HEK293T (cell line): ENCODE data around the gene NAGLU.

Experiments
- CTCF ChIA-PET: fragments of 350-600 bp; formaldehyde crosslinking; extraction: SDS; loops from one replicate; lab custom pipeline; 2021; ENCODE audit warnings: antibody characterized with exemption, inconsistent platforms; lab: Yijun Ruan, JAX
- POLR2A ChIA-PET: fragments of 350-600 bp; formaldehyde crosslinking; extraction: SDS; loops from one replicate; lab custom pipeline; 2020; ENCODE audit warnings: antibody characterized with exemption, inconsistent platforms; lab: Yijun Ruan, JAX
- DNase-seq: peaks from one replicate; pipeline ENCODE4 v3.0.0; 2012; ENCODE audit warnings: mixed read lengths; ENCODE audit errors: extremely low spot score
- ARNT ChIP-seq: fragments of 450-650 bp; IDR thresholded peaks from 2 replicates; pipeline ENCODE4 v1.6.1; 2017; ENCODE audit warnings: mild to moderate bottlenecking
- BHLHE40 ChIP-seq: fragments of 450-650 bp; IDR thresholded peaks from 2 replicates; pipeline ENCODE4 v1.6.1; 2016; ENCODE audit warnings: mild to moderate bottlenecking, moderate library complexity, borderline replicate concordance
- CTBP1 ChIP-seq: fragments of 450-650 bp; IDR thresholded peaks from 2 replicates; pipeline ENCODE4 v1.6.1; 2016; ENCODE audit warnings: borderline replicate concordance
- ELF4 ChIP-seq: fragments of 450-650 bp; IDR thresholded peaks from 2 replicates; pipeline ENCODE4 v1.6.1; 2017; ENCODE audit warnings: antibody characterized with exemption
- FOXA1 ChIP-seq: fragments of 450-650 bp; IDR thresholded peaks from 2 replicates; pipeline ENCODE4 v1.6.1; 2016; ENCODE audit warnings: mild to moderate bottlenecking
- FOXK2 ChIP-seq: fragments of 450-650 bp; IDR thresholded peaks from 2 replicates; pipeline ENCODE4 v1.6.1; 2016; ENCODE audit warnings: mild to moderate bottlenecking
- FOXM1 ChIP-seq: fragments of 450-650 bp; IDR thresholded peaks from 2 replicates; pipeline ENCODE4 v1.6.1; 2017; ENCODE audit warnings: mild to moderate bottlenecking, borderline replicate concordance
- HDGF ChIP-seq: fragments of 450-650 bp; IDR thresholded peaks from 2 replicates; pipeline ENCODE4 v1.6.1; 2017; ENCODE audit warnings: antibody characterized with exemption, borderline replicate concordance
- L3MBTL2 ChIP-seq: fragments of 450-650 bp; conservative IDR thresholded peaks from 2 replicates; pipeline ENCODE4 v1.6.1; 2016; ENCODE audit warnings: mild to moderate bottlenecking
- LEF1 ChIP-seq: fragments of 450-650 bp; IDR thresholded peaks from 2 replicates; pipeline ENCODE4 v1.6.1; 2017; ENCODE audit warnings: mild to moderate bottlenecking, borderline replicate concordance
- NFRKB ChIP-seq: fragments of 450-650 bp; IDR thresholded peaks from 2 replicates; pipeline ENCODE4 v1.6.1; 2016; ENCODE audit warnings: mild to moderate bottlenecking, moderate library complexity
- SP1 ChIP-seq: fragments of 450-650 bp; IDR thresholded peaks from 2 replicates; pipeline ENCODE4 v1.6.1; 2017
- SUZ12 ChIP-seq: fragments of 450-650 bp; IDR thresholded peaks from 2 replicates; pipeline ENCODE4 v1.6.1; 2016; ENCODE audit warnings: mild to moderate bottlenecking
- TARDBP ChIP-seq: fragments of 450-650 bp; IDR thresholded peaks from 2 replicates; pipeline ENCODE4 v1.6.1; 2016
- ZNF384 ChIP-seq: fragments of 450-650 bp; IDR thresholded peaks from 2 replicates; pipeline ENCODE4 v1.6.1; 2016
- TF ChIP-seq, protein P1 (sequence below): fragments of 450-650 bp; IDR thresholded peaks from 2 replicates; pipeline ENCODE4 v1.6.1; 2016

The NAGLU gene

GRCh38 chr17:42564815-42565522 lies 28.9 kb downstream of the NAGLU start:
- DNase-seq = no peak
- CTCF ChIA-PET = no interaction called here
- POLR2A ChIA-PET = interaction anchor here (0.8 to 4.7 kb wide), 7 partner anchors 9 to 113 kb away, joined by 3 to 59 read pairs (median 9); partner anchors contain the start of genes NAGLU, PLEKHH3, PSMC3IP and RETREG3
- TF ChIP-seq FOXK2 (no peak), L3MBTL2 (no peak), HDGF (no peak), ARNT (no peak), CTBP1 (no peak), TARDBP (no peak), SUZ12 (no peak), NFRKB (no peak), LEF1 (no peak), BHLHE40 (no peak), SP1 (no peak), ELF4 (no peak), FOXM1 (no peak), FOXA1 (no peak), ZNF384 (no peak)
- TF ChIP-seq, protein P1, sequence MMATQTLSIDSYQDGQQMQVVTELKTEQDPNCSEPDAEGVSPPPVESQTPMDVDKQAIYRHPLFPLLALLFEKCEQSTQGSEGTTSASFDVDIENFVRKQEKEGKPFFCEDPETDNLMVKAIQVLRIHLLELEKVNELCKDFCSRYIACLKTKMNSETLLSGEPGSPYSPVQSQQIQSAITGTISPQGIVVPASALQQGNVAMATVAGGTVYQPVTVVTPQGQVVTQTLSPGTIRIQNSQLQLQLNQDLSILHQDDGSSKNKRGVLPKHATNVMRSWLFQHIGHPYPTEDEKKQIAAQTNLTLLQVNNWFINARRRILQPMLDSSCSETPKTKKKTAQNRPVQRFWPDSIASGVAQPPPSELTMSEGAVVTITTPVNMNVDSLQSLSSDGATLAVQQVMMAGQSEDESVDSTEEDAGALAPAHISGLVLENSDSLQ = no peak

GRCh38 chr17:42565523-42566214 lies 29.6 kb downstream of the NAGLU start:
- no peak for DNase-seq
- TF ChIP-seq LEF1 (no peak), FOXA1 (no peak), L3MBTL2 (no peak), SUZ12 (no peak), ARNT (no peak), FOXK2 (no peak), ELF4 (no peak), NFRKB (no peak), FOXM1 (no peak), HDGF (no peak), BHLHE40 (no peak), TARDBP (no peak), SP1 (no peak), CTBP1 (no peak)
- TF ChIP-seq, protein P1 = no peak
- CTCF ChIA-PET = interaction anchor here (0.5 to 0.6 kb wide), 2 partner anchors 11 to 198 kb away, joined by 3 read pairs; no protein-coding TSS in a partner anchor
- POLR2A ChIA-PET = interaction anchor here (0.8 to 4.7 kb wide), 9 partner anchors 9 to 115 kb away, joined by 3 to 59 read pairs (median 9); partner anchors contain the start of genes NAGLU, PLEKHH3, PSMC3IP and TUBG1

- TF ChIP-seq LEF1 = no peak
- peak; percentile 91 for TF ChIP-seq HDGF
- POLR2A ChIA-PET = interaction anchor here (0.8 to 4.7 kb wide), 9 partner anchors 11 to 239 kb away, joined by 3 to 59 read pairs (median 5); partner anchors contain the start of genes NAGLU, PLEKHH3, PSMC3IP and TUBG1
- CTCF ChIA-PET = interaction anchor here (0.5 to 0.6 kb wide), 2 partner anchors 10 to 197 kb away, joined by 3 read pairs; no protein-coding TSS in a partner anchor
Observed at GRCh38 chr17:42566215-42566882, 30.3 kb downstream of the NAGLU start.

GRCh38 chr17:42566883-42567573 lies 31.0 kb downstream of the NAGLU start, which contains the start of gene MLX:
Gene MLX (plus strand): TSS chr17:42567100. CDS start chr17:42567125, 25 bp downstream.
- no peak for TF ChIP-seq BHLHE40
- no peak for TF ChIP-seq HDGF
- TF ChIP-seq FOXM1 = no peak
- TF ChIP-seq LEF1 = no peak
- peak; percentile 56 for TF ChIP-seq L3MBTL2
- TF ChIP-seq FOXK2 = no peak
- TF ChIP-seq ARNT = 0 out of 2 replicates have a peak, but pooled peaks have one; percentile 37
- no peak for TF ChIP-seq FOXA1
- TF ChIP-seq, protein P1 = no peak
- no peak for TF ChIP-seq CTBP1
- TF ChIP-seq ZNF384 = no peak
- no peak for TF ChIP-seq NFRKB
- TF ChIP-seq TARDBP = no peak
- no peak for TF ChIP-seq SUZ12
- TF ChIP-seq ELF4 = no peak
- POLR2A ChIA-PET = interaction anchor here (0.7 to 4.7 kb wide), 13 partner anchors 10 to 547 kb away, joined by 3 to 59 read pairs (median 5); partner anchors contain the start of genes BECN1, NAGLU, NKIRAS2 and PLEKHH3
- CTCF ChIA-PET = interaction anchor here (0.6 to 1.3 kb wide), 2 partner anchors 11 to 345 kb away, joined by 4 to 13 read pairs; partner anchors contain the start of gene PSMC3IP
- DNase-seq = peak; percentile 99

More at GRCh38 chr17:42566215-42566882, 30.3 kb downstream of the NAGLU start:
- DNase-seq = no peak
